T-helper 1 cell treated with Interleukin-12 subunit alpha and Interleukin-12 subunit beta and Interleukin-4 antibody, amounts not matched to agents 30 ng/mL and 1 ng/mL, for 36 hours (primary cell): ENCODE results near the gene CLDN15. TPM values are rescaled to one million over a fixed set of nuclear protein-coding genes. Genes with fewer than 3 reads are reported as not detected.
"Not testable (repeated sequence)": the region's sequence is repeated elsewhere in the genome, so short reads cannot be mapped to it uniquely, and the experiment has no call there.

Experiments used
- intact Hi-C: fragments of 100-400 bp; cut with micrococcal nuclease; formaldehyde crosslinking; loops from one replicate; pipeline ENCODE4 v1.15.1; 2024
- total RNA-seq: library from RNA; stranded (reverse); gene quantifications from 2 replicates; pipeline ENCODE4 v1.2.3, GENCODE V29; 2022

The CLDN15 gene
- total RNA-seq = 22.0 and 23.0 TPM in 2 replicates

GRCh38 chr7:101237206-101238067 is at the start of gene CLDN15:
Gene CLDN15 (minus strand): TSS chr7:101237802. CDS start chr7:101237581, 221 bp downstream.
- intact Hi-C loops = no loop called here

- intact Hi-C loops = no loop called here
Observed at GRCh38 chr7:101287032-101287431, 49.4 kb upstream of the CLDN15 start.

DNA sequence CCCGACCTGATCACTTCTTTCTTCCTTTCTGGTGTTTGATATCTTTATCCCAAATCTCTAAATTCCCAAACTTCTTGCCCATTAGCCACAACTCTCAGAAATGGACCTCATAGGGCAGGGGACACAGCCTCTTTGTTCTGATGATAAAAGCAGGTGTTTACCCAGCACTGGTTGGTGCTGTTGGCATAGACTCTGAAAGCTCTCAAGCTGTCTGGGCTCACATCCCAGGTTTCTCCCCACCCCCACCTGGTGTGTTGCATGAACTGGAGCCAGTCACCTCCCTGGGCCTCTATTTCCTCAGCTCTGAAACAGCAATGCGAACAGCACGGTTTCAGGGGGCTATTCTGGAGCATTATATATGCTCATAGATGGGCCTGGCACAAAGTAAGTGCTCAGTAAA is 48.3 kb upstream of the CLDN15 start:
- intact Hi-C loops = not testable (repeated sequence)

GRCh38 chr7:101285171-101285570 is 47.6 kb upstream of the CLDN15 start:
- intact Hi-C loops = no loop called here

- intact Hi-C loops = not testable (repeated sequence)
Observed at GRCh38 chr7:101280912-101281311, 43.3 kb upstream of the CLDN15 start.

DNA sequence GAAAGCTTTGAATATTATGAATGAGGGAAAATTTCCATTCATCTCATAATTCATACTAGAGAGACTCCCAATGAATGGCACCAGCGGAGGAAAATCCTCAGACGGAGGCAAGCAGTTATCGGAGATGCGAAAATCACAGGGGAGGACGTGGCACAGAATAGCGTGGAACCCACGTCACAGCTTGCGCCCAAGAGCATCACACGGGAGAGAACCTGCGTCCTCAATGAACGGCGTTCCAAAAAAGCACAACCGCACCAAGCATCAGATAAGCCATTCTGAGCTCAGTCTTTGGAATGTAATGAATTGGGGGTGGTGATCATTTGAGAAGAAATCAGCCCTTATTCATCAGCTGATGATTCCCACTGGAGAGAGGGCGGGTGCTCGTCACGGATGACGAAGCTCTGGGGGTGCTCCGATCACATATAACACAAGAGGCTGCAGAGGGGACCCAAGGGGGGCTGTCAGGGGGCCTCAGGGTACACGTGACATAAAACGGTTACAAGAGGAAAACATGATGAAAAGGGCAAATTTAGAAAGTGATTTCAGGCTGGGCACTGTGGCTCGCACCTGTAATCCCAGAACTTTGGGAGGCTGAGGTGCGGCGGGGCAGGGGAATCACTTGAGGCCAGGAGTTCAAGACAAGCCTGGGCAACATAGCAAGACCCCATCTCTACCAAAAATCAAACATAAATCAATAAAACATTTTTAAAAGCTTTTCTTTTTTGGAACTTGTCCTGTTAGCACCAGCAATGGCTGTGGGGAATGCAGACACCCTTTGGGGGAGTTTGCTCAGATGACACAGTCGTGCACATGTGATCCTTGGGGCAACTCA is 41.1 kb upstream of the CLDN15 start:
- intact Hi-C loops = no loop called here

DNA sequence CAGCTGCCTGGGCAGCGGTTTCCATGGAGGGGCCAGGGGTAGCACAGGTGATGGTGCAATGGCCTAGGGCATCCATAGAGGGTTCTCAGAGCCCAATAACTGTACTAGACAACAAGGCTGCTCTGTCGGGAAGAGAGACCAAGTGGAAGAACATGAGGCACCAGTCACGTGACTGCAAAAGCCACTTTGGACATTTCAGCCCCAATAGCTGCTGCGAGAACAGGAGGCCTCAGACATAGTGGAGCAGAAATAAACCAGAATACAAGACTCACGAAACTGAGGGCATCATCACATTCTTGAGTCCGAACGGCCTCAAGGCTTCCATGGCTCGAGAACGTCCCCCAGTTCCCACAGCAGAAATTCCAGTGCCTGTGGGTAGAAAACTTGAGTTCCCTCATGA is 39.6 kb upstream of the CLDN15 start:
- intact Hi-C loops = no loop called here

DNA sequence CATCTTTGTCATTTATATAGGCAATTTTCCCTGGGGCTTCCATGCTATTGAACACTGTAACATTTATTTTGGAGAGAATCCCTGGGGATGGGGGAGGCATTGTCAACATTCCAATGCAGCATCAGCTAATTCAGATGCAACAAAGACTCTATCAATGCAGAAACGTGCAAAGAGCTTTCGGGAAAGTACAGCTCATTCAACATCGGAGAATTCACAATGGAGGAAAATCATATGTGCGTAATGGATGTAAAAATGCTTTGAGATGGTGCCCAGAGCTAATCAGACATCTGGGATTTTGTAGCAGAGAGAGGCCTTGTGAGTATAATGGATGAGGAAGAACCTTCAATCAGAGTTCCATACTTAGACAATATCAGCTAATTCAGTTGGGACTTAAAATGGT is 35.6 kb upstream of the CLDN15 start:
- intact Hi-C loops = no loop called here

GRCh38 chr7:101271021-101271420 is 33.4 kb upstream of the CLDN15 start:
- intact Hi-C loops = no loop called here

- intact Hi-C loops = no loop called here
Observed at GRCh38 chr7:101269664-101270063, 32.1 kb upstream of the CLDN15 start.

DNA sequence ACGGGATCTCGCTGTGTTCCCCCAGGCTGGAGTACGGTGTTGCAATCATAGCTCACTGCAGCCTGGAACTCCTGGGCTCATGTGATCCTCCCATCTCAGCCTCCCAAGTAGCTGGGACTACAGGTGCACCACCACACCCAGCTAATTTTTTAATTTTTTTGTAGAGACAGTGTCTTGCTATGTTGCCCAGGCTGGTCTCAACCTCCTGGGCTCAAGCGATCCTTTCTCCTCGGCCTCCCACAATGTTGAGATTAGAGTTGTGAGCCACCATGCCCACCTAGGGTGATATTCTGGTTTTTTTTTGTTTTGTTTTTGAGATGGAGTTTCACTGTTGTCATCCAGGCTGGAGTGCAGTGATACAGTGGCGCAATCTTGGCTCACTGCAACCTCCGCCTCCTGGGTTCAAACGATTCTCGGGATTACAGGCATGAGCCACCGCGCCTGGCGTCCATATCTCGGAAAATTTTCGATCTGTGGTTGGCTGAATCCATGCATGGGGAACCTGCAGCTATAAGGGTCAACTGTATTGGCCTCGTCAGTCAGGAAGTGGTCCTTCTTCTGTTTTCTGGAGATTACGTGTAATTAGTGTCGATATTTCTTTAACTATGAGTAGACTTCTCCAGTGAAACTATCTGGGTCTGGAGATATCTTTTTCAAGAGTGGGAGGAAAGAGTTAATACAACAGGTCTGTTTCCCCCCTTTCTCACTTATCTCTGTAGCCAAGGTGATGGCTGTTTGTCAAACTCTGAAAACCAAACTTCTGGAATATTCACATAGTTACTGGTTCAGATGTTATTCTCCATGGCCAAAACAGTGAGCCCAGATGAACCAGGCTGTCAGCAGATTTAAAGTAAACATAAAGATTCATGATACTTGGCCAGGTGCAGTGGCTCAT is 28.3 kb upstream of the CLDN15 start:
- intact Hi-C loops = no loop called here

DNA sequence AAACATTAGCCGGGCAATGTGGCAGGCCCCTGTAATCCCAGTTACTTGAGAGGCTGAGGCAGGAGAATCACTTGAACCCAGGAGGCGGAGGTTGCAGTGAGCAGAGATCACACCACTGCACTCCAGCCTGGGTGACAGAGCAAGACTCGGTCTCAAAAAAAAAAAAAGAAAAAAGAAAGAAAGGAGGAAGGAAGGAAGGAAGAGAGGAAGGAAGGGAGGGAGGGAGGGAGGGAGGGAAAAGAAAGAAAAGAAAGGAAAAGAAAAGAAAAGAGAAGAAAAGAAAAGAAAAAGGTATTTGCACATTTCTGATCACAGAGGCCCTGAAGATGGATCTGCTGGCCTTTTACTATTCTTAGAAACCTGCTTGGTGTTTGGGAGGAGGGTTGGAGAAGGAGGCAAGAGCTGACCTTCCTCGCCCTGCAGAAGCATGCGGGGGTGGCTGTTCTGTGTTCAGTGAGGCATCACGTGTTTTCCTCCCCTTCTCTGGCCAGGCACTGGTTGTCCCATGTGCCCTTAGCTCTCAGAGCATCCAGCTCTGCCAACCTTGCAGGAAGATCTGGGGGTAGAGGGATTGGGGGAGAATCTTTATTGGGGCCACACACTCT is 26.6 kb upstream of the CLDN15 start:
- intact Hi-C loops = not testable (repeated sequence)

- intact Hi-C loops = loop anchor here (10.0 kb wide), 1 partner anchor 1107 kb away; no protein-coding TSS in a partner anchor
Observed at GRCh38 chr7:101258243-101258731, 20.7 kb upstream of the CLDN15 start.

DNA sequence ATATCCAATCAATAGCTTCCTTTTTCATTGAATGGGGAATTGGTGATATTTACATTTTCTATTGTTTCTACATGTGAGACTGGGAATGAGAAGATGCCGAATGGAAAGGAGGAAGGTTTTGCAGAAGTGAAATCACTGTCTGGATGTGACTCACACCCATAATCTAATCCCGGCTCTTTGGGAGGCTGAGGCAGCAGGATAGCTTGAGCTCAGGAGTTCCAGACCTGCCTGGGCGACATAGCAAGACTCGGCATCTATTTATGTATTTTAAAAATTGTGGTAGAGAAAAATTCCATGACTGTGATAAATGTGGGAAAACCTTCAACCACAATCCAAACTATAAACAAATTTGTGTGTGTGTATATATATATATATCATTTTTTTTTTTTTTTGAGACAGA is 18.2 kb upstream of the CLDN15 start:
- intact Hi-C loops = loop anchor here (10.0 kb wide), 1 partner anchor 1109 kb away; no protein-coding TSS in a partner anchor

DNA sequence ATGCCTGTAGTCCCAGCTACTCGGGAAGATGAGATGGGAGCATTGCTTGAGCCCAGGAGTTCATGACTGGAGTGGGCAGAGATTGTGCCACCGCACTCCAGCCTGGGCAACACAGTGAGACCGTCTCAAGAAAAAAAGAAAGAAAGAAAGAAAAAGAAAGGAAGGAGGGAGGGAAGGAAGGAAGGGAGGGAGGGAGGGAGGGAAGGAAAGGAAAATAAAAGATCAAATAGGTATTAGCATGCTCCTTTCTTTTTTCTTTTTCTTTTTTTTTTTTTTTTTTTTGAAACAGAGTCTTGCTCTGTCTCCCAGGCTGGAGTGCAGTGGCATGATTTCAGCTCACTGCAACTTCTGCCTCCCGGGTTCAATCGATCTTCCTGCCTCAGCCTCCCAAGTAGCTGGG is 15.6 kb upstream of the CLDN15 start:
- intact Hi-C loops = loop anchor here (5.0 to 10.0 kb wide), 2 partner anchors 641 to 1112 kb away; partner anchors contain the start of gene MOSPD3

DNA sequence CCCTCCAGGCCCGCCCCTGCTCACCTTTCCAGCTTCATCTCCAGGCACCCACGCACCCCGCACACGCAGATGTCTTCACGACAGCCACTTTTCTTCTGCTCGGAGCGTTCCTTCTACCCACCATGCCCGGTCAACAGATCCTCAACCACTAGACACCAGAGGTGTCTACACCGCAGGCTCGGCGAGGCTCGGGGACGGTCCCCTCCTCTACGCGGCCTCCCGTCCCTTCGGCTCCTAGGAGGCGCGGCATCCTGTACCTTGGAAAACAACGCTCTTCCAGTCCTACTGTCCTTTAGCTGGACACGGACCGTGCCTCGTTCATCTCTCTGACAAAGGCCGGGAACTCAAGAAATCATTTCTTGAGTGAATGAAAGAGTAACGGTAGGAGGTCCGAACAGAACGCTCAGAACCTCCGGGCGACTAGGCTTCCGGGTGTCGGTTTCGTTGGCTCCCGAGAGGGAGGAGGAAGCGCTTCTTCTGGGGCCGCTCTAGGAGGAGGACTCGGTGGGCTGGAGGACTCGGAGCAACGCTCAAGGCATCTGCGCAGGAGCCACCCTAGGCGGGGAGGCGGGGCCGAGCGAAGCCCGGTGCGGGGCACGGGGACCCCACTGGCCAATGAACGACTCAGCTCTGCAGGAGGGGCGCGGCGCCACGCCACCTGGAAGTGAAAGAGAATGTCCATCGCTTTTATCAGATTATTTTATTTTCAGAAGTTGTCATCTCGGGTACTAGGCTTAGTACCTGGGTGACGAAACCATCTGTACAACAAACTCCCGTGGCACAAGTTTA is 14.5 kb upstream of the CLDN15 start:
- intact Hi-C loops = loop anchor here (1.0 to 10.0 kb wide), 8 partner anchors 8 to 1113 kb away; partner anchors contain the start of genes AP1S1, IFT22, MOSPD3 and TRIM56

DNA sequence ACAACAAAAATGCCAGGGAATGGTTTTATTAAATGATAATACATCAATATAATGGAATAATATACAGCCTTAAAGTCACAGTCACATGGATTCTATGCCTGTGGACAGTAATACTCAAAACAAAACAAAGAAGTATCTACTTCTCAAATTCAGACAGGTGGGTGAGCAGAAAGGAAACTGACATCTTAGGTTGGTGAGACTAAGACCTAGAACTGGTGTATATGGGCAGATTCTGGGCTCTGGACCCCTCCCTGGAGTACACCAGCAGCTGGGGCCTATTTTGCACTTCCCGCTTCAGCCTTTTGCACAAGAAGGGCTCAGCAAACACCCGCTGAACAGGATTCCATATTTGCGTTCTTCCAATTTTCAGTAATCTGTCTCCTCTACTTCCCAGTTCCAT is 12.7 kb upstream of the CLDN15 start:
- intact Hi-C loops = loop anchor here (5.0 to 10.0 kb wide), 2 partner anchors 638 to 1114 kb away; partner anchors contain the start of gene MOSPD3

- intact Hi-C loops = no loop called here
Observed at GRCh38 chr7:101248276-101248675, 10.7 kb upstream of the CLDN15 start.

DNA sequence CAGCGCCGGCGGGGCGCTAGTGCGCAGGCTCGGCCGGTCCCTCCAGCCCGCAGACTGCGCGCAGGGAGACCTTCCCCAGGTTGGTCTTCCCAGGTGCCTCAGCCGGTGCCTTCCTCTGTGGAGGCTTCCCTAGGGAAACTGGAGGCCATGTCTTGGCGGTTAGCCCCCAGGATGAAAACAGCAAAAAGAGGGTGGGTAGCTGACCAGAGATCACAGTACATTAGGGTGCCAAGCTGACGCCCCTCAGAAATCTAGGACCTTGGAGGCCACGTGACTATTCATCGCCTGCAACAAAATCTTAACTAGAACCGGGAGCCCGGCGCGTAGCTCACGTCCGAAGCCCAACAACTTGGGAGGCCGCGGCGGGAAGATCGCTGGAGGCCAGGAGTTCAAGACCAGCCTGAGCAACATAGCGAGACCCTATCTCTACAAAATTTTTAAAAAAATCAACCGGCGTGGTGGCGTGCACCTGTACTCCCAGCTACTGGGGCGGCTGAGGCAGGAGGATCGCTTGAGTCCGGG is 7.6 kb upstream of the CLDN15 start:
- intact Hi-C loops = loop anchor here (2.0 kb wide), 2 partner anchors 80 to 160 kb away; partner anchors contain the start of genes TRIM56 and VGF
